ENCODE data around the gene OBSCN.

DNA sequence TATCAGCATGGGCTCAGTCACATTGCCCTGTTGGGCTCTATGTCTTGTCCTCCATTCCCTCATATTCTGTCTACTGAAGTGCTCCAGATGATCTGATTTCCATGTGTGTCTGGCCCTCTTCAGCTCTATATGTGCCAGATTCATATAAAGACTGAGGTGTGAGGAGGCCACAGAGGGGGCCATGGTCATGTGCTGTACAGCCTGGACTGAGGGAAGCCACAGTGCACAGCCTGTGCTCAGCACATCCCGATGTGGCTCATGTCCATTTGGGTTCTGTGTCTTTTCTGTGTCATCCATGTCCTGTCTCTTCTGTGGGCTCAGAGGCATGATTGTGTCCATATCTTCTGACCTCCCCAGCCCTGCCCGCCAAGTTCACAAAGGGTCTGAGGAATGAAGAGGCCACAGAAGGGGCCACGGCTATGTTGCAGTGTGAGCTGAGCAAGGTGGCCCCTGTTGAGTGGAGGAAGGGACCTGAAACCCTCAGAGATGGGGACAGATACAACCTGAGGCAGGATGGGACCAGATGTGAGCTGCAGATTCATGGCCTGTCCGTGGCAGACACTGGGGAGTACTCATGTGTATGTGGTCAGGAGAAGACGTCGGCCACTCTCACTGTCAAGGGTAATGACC lies 97.0 kb downstream of the OBSCN start:
- no peak for TF ChIP-seq CTCF (IDR thresholded peaks at IDR 0.05)
- no peak for TF ChIP-seq POLR2A (IDR thresholded peaks at IDR 0.05)

Data from heart left ventricle (tissue), 13 donors.